HL-60 (cell line): ENCODE results near the gene SETD1B.

Experiments
- POLR2AphosphoS5 ChIP-seq: IDR thresholded peaks from 2 replicates; pipeline ENCODE4 v1.6.1; 2012; ENCODE audit warnings: low read depth
- SPI1 ChIP-seq: IDR thresholded peaks from 2 replicates; pipeline ENCODE4 v1.6.1; 2012; ENCODE audit warnings: low read depth, mild to moderate bottlenecking, borderline replicate concordance
- TF ChIP-seq, protein P1 (sequence below): IDR thresholded peaks from one replicate; pipeline ENCODE4 v1.5.1; 2011; ENCODE audit warnings: low read length, control low read depth, inconsistent platforms; ENCODE audit not compliant: insufficient read depth
- TF ChIP-seq, protein P2 (sequence below): IDR thresholded peaks from 2 replicates; pipeline ENCODE4 v1.6.1; 2012; ENCODE audit warnings: low read depth; ENCODE audit not compliant: insufficient replicate concordance

DNA sequence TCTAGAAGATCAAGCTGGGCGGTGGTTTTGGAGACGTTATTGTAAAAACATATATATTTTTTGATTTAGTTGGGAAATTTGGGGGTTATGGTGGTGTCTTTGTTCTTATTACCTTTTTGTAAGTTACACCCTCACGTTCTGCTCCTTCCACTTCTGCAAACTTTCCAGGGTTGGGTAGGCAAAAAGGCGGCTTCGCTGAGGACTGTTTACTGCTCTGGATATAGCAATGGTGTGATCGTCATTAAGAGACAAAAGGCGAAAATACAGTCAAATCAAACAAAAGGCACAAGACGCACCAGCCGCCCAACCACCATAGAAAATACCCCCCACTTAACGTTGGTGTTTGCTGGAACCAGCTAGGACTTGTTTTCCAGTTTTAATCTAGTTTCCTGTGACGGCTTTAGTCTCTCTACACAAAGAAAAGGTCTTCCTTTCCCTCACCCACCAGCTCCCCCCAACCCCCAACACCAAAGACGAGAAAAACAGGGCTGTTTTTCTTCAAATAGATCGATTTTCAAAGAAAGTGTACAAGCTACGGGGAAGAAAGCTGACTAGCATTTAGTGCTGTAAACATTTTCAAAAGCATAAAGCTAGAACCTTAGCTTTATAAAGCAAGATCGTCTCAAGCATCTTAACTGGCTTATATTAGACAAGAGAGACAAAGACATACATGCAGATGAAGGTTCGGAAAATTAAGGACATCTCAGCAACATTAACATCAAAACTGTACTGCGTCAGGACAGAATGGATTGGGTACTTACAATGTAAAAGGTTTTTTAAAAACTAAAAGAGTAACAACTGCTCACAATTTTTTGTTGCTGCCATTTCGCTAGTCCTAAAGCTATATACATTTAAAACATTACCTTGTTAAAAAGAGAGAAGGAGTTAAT lies 2.0 kb upstream of the SETD1B start:
- TF ChIP-seq, protein P1, sequence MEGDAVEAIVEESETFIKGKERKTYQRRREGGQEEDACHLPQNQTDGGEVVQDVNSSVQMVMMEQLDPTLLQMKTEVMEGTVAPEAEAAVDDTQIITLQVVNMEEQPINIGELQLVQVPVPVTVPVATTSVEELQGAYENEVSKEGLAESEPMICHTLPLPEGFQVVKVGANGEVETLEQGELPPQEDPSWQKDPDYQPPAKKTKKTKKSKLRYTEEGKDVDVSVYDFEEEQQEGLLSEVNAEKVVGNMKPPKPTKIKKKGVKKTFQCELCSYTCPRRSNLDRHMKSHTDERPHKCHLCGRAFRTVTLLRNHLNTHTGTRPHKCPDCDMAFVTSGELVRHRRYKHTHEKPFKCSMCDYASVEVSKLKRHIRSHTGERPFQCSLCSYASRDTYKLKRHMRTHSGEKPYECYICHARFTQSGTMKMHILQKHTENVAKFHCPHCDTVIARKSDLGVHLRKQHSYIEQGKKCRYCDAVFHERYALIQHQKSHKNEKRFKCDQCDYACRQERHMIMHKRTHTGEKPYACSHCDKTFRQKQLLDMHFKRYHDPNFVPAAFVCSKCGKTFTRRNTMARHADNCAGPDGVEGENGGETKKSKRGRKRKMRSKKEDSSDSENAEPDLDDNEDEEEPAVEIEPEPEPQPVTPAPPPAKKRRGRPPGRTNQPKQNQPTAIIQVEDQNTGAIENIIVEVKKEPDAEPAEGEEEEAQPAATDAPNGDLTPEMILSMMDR = no peak
- TF ChIP-seq POLR2AphosphoS5 (no peak), SPI1 (peak; percentile 54; the same call in 1 of the 2 replicates)
- TF ChIP-seq, protein P2, sequence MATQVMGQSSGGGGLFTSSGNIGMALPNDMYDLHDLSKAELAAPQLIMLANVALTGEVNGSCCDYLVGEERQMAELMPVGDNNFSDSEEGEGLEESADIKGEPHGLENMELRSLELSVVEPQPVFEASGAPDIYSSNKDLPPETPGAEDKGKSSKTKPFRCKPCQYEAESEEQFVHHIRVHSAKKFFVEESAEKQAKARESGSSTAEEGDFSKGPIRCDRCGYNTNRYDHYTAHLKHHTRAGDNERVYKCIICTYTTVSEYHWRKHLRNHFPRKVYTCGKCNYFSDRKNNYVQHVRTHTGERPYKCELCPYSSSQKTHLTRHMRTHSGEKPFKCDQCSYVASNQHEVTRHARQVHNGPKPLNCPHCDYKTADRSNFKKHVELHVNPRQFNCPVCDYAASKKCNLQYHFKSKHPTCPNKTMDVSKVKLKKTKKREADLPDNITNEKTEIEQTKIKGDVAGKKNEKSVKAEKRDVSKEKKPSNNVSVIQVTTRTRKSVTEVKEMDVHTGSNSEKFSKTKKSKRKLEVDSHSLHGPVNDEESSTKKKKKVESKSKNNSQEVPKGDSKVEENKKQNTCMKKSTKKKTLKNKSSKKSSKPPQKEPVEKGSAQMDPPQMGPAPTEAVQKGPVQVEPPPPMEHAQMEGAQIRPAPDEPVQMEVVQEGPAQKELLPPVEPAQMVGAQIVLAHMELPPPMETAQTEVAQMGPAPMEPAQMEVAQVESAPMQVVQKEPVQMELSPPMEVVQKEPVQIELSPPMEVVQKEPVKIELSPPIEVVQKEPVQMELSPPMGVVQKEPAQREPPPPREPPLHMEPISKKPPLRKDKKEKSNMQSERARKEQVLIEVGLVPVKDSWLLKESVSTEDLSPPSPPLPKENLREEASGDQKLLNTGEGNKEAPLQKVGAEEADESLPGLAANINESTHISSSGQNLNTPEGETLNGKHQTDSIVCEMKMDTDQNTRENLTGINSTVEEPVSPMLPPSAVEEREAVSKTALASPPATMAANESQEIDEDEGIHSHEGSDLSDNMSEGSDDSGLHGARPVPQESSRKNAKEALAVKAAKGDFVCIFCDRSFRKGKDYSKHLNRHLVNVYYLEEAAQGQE = peak; percentile 20
